ENCODE measurements around the gene NAA40.

NAA40 gene

DNA sequence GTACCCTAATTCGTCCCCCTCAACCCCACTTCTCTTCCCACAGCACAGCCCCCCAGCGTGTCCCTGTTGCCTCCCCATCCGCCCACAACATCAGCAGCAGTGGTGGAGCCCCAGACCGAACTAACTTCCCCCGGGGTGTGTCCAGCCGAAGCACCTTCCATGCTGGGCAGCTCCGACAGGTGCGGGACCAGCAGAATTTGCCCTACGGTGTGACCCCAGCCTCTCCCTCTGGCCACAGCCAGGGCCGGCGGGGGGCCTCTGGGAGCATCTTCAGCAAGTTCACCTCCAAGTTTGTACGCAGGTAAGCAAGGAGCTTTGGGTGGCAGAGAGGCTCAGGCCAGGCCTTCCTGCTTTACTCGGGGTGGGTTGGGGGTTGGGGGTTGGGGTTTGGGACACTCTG is 34.1 kb upstream of the NAA40 start:
- Histone ChIP-seq H3K27ac (ENCODE audit: low read depth, low read length) (no peak overlapping the region), H3K79me2 (ENCODE audit: control insufficient read depth, low read length) (no peaks in the 10 kb centered on the region), H3K4me2 (ENCODE audit: low read length) (no peak overlapping the region), H3K9me2 (replicated peaks; ENCODE audit: control insufficient read depth, low read length) (no peaks in the 10 kb centered on the region), H3K9me3 (ENCODE audit: control insufficient read depth, insufficient read depth, low read length) (no peaks in the 10 kb centered on the region), H3K4me3 (ENCODE audit: low read length) (no peak overlapping the region), H3K4me1 (ENCODE audit: control insufficient read depth, low read length) (no peaks in the 10 kb centered on the region), H4K20me1 (ENCODE audit: control insufficient read depth, insufficient read depth, low read depth, low read length) (no peaks in the 10 kb centered on the region), H3K36me3 (ENCODE audit: control insufficient read depth, low read length) (peaks cover 73% of the 10 kb centered on the region), H3F3A (ENCODE audit: control insufficient read depth, insufficient read depth) (no peaks in the 10 kb centered on the region), H3K27me3 (ENCODE audit: control insufficient read depth, low read length) (no peaks in the 10 kb centered on the region)
- TF ChIP-seq CTCF (IDR thresholded peaks at IDR 0.05; ENCODE audit: low read depth, low read length, poor library complexity, severe bottlenecking) (no peak), EZH2phosphoT487 (IDR thresholded peaks at IDR 0.05; ENCODE audit: borderline replicate concordance, low read length) (no peak)

DNA sequence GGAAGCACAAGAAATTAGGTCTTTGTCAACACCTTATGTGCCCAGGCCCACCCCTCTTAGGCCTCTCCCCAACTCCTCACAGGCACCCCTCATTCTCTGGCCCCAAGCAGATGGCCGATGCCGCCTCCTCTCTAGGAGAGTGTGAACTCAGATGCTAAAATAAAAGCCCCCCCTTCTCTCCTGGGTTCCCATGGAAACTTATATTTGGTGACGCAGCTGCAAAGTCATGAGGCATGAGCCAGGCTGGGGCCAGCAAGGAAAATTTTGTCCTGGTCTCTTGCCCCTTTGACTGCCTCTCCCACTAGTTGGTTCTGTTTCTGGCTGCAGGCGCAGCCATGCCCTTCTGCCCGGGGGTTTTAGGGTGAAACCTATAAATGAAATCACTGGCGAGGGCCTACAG is 33.6 kb upstream of the NAA40 start:
- Histone ChIP-seq H3K4me2 (ENCODE audit: low read length) (no peak overlapping the region), H3K4me3 (ENCODE audit: low read length) (no peak overlapping the region), H4K20me1 (ENCODE audit: control insufficient read depth, insufficient read depth, low read depth, low read length) (no peaks in the 10 kb centered on the region), H3K79me2 (ENCODE audit: control insufficient read depth, low read length) (no peaks in the 10 kb centered on the region), H3K9me3 (ENCODE audit: control insufficient read depth, insufficient read depth, low read length) (no peaks in the 10 kb centered on the region), H3K4me1 (ENCODE audit: control insufficient read depth, low read length) (no peaks in the 10 kb centered on the region), H3K36me3 (ENCODE audit: control insufficient read depth, low read length) (peaks cover 69% of the 10 kb centered on the region), H3K27me3 (ENCODE audit: control insufficient read depth, low read length) (no peaks in the 10 kb centered on the region), H3K9me2 (replicated peaks; ENCODE audit: control insufficient read depth, low read length) (no peaks in the 10 kb centered on the region), H3K27ac (ENCODE audit: low read depth, low read length) (no peak overlapping the region), H3F3A (ENCODE audit: control insufficient read depth, insufficient read depth) (no peaks in the 10 kb centered on the region)
- TF ChIP-seq CTCF (IDR thresholded peaks at IDR 0.05; ENCODE audit: low read depth, low read length, poor library complexity, severe bottlenecking) = no peak
- no peak for TF ChIP-seq EZH2phosphoT487 (IDR thresholded peaks at IDR 0.05; ENCODE audit: borderline replicate concordance, low read length)

- Histone ChIP-seq H3K79me2 (ENCODE audit: control insufficient read depth, low read length) (no peaks in the 10 kb centered on the region), H3F3A (ENCODE audit: control insufficient read depth, insufficient read depth) (no peaks in the 10 kb centered on the region), H3K27me3 (ENCODE audit: control insufficient read depth, low read length) (no peaks in the 10 kb centered on the region), H3K4me3 (ENCODE audit: low read length) (no peak overlapping the region), H3K4me1 (ENCODE audit: control insufficient read depth, low read length) (no peaks in the 10 kb centered on the region), H4K20me1 (ENCODE audit: control insufficient read depth, insufficient read depth, low read depth, low read length) (no peaks in the 10 kb centered on the region), H3K4me2 (ENCODE audit: low read length) (no peak overlapping the region), H3K27ac (ENCODE audit: low read depth, low read length) (no peak overlapping the region), H3K9me2 (replicated peaks; ENCODE audit: control insufficient read depth, low read length) (no peaks in the 10 kb centered on the region), H3K36me3 (ENCODE audit: control insufficient read depth, low read length) (peaks cover 60% of the 10 kb centered on the region), H3K9me3 (ENCODE audit: control insufficient read depth, insufficient read depth, low read length) (no peaks in the 10 kb centered on the region)
- TF ChIP-seq EZH2phosphoT487 (IDR thresholded peaks at IDR 0.05; ENCODE audit: borderline replicate concordance, low read length) (no peak), CTCF (IDR thresholded peaks at IDR 0.05; ENCODE audit: low read depth, low read length, poor library complexity, severe bottlenecking) (no peak)
These were observed 32.7 kb upstream of the NAA40 start for GRCh38 chr11:63906087-63906486.

- H3K4me2 ChIP-seq (ENCODE audit: low read length) = no peak overlapping the region
- no peaks in the 10 kb centered on the region for H3K9me3 ChIP-seq (ENCODE audit: control insufficient read depth, insufficient read depth, low read length)
- H4K20me1 ChIP-seq (ENCODE audit: control insufficient read depth, insufficient read depth, low read depth, low read length) = no peaks in the 10 kb centered on the region
- H3K9me2 ChIP-seq (replicated peaks; ENCODE audit: control insufficient read depth, low read length) = no peaks in the 10 kb centered on the region
- no peaks in the 10 kb centered on the region for H3K27me3 ChIP-seq (ENCODE audit: control insufficient read depth, low read length)
- H3K79me2 ChIP-seq (ENCODE audit: control insufficient read depth, low read length) = no peaks in the 10 kb centered on the region
- H3K4me1 ChIP-seq (ENCODE audit: control insufficient read depth, low read length) = no peaks in the 10 kb centered on the region
- no peaks in the 10 kb centered on the region for H3F3A ChIP-seq (ENCODE audit: control insufficient read depth, insufficient read depth)
- TF ChIP-seq CTCF (IDR thresholded peaks at IDR 0.05; ENCODE audit: low read depth, low read length, poor library complexity, severe bottlenecking) (peak; percentile 29), EZH2phosphoT487 (IDR thresholded peaks at IDR 0.05; ENCODE audit: borderline replicate concordance, low read length) (no peak)
- no peak overlapping the region for H3K27ac ChIP-seq (ENCODE audit: low read depth, low read length)
- peaks cover 58% of the 10 kb centered on the region for H3K36me3 ChIP-seq (ENCODE audit: control insufficient read depth, low read length)
- no peak overlapping the region for H3K4me3 ChIP-seq (ENCODE audit: low read length)
These were observed 32.2 kb upstream of the NAA40 start for GRCh38 chr11:63906585-63906984.

Data from DOHH2 (cell line).